HUES6 (cell line): ENCODE data around the gene RNF220.
A peak's percentile ranks its signal among the peaks of the same experiment; 100 is the strongest.

Experiments used
- H3K27ac ChIP-seq: 2 replicates; pipeline ENCODE4 v1.7.0; 2013; ENCODE audit warnings: low read depth, mild to moderate bottlenecking, low read length, inconsistent platforms
- H3K27me3 ChIP-seq: 2 replicates; pipeline ENCODE4 v1.6.1; 2013; ENCODE audit warnings: low read length; ENCODE audit not compliant: control insufficient read depth, insufficient read depth
- H3K36me3 ChIP-seq: 2 replicates; pipeline ENCODE4 v1.6.1; 2013; ENCODE audit warnings: low read length; ENCODE audit not compliant: control insufficient read depth, insufficient read depth
- H3K4me1 ChIP-seq: 2 replicates; pipeline ENCODE4 v1.6.1; 2013; ENCODE audit warnings: low read length; ENCODE audit not compliant: control insufficient read depth, insufficient read depth
- H3K4me3 ChIP-seq: 2 replicates; pipeline ENCODE4 v1.5.1; 2013; ENCODE audit warnings: low read depth, low read length
- H3K9ac ChIP-seq: one replicate; pipeline ENCODE4 v1.6.1; 2013; ENCODE audit warnings: mild to moderate bottlenecking, low read length
- H3K9me3 ChIP-seq: 2 replicates; pipeline ENCODE4 v1.6.1; 2013; ENCODE audit warnings: low read depth, low read length; ENCODE audit not compliant: control insufficient read depth, insufficient read depth

RNF220 gene

GRCh38 chr1:44534771-44535170, 129.7 kb downstream of the RNF220 start:
- Histone ChIP-seq H3K4me1 (peaks cover 62% of the 10 kb centered on the region), H3K27ac (no peak overlapping the region), H3K9ac (no peak overlapping the region), H3K9me3 (no peaks in the 10 kb centered on the region), H3K36me3 (no peaks in the 10 kb centered on the region), H3K27me3 (peaks cover 18% of the 10 kb centered on the region), H3K4me3 (no peak overlapping the region)

DNA sequence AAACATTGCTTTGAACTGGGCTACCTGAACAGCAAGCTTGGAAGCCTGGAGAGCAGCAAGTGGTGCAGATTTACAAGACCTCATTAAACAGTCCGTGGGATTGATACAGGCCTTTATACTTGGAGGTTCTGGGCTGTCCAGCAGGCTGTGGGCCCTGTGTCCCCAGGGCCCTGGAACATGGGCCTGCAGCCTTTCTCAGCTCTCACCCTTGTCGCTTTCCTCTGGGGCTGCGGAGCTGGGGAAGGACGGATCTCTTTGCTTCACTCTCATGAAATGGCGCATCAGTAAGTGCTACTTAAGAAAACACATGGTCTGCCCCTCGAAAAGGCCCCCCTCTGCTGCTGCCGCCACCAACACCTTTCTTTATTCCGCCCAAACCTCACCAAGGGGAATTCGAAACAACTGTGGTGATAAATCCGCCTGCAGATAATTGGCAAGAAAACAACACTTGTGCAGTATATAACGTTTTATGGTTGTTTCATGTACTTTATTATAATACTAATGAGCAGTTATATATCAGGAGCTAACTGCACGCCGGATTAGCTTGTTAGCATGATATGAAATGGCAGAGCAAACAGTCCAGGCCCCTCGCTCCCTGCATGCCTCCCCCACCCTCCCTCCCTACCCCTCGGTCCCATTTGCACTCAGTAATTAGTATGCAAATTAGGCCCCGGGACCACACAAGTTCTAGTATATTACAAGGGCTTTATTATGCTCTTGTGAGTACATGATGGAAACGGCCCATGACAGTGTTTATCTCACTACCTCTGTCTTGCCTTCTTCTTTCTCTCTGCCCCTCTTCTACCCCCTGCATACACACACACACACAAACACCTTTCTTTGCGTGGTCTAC, 131.5 kb downstream of the RNF220 start:
- no peak overlapping the region for H3K27ac ChIP-seq
- no peaks in the 10 kb centered on the region for H3K9me3 ChIP-seq
- H3K4me3 ChIP-seq, result no peak overlapping the region; the same call in 1 of the 2 replicates
- no peaks in the 10 kb centered on the region for H3K36me3 ChIP-seq
- peaks cover 71% of the 10 kb centered on the region for H3K4me1 ChIP-seq
- peak overlapping the region; percentile 25 for H3K9ac ChIP-seq
- H3K27me3 ChIP-seq, result peaks cover 36% of the 10 kb centered on the region

- no peak overlapping the region for H3K4me3 ChIP-seq
- no peak overlapping the region for H3K27ac ChIP-seq
- peaks cover 71% of the 10 kb centered on the region for H3K4me1 ChIP-seq
- peaks cover 36% of the 10 kb centered on the region for H3K27me3 ChIP-seq
- no peaks in the 10 kb centered on the region for H3K9me3 ChIP-seq
- H3K36me3 ChIP-seq, result no peaks in the 10 kb centered on the region
- H3K9ac ChIP-seq, result no peak overlapping the region
Observed at GRCh38 chr1:44537538-44537937, 132.5 kb downstream of the RNF220 start.

GRCh38 chr1:44537956-44538355, 132.9 kb downstream of the RNF220 start:
- H3K4me3 ChIP-seq, result no peak overlapping the region
- H3K36me3 ChIP-seq, result no peaks in the 10 kb centered on the region
- H3K9me3 ChIP-seq, result no peaks in the 10 kb centered on the region
- peaks cover 36% of the 10 kb centered on the region for H3K27me3 ChIP-seq
- H3K9ac ChIP-seq, result no peak overlapping the region
- H3K4me1 ChIP-seq, result peaks cover 69% of the 10 kb centered on the region
- H3K27ac ChIP-seq, result no peak overlapping the region

DNA sequence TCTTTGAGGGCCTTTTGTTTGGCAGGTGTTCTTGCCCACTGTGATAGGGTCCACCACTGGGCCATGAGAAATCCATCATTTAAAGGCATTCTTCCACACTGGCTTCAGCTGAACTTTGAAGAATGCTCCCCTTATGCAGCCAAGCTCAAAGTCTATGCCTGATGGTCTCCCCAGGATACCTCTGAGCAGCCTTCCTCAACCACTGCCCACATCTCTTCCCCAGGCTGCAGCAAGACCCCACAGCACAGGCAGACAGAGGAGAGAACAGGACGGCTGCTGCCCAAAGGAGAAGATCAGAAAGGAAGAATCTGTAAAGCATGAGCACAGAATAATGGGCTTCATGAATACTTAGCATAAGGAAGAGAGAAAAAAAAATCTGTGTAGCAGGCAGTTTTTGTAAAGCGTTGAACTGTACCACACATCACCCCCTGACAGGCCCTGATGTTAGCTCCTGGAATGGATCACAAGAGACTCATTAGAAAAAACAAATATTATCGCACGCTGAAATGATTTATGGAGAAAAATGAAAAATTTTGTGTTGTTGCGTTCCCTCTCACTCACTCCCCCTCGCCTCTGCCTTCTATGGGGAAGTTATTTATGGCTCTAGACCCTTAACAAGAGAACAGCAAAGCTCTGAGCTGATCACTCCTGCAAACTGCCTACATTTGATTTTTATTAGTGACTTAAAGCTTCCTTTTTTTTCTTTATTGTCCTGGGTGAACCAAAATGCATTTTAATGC, 135.1 kb downstream of the RNF220 start:
- no peak overlapping the region for H3K9ac ChIP-seq
- peaks cover 84% of the 10 kb centered on the region for H3K4me1 ChIP-seq
- H3K9me3 ChIP-seq, result no peaks in the 10 kb centered on the region
- H3K4me3 ChIP-seq, result no peak overlapping the region
- no peaks in the 10 kb centered on the region for H3K36me3 ChIP-seq
- peaks cover 53% of the 10 kb centered on the region for H3K27me3 ChIP-seq
- no peak overlapping the region for H3K27ac ChIP-seq

DNA sequence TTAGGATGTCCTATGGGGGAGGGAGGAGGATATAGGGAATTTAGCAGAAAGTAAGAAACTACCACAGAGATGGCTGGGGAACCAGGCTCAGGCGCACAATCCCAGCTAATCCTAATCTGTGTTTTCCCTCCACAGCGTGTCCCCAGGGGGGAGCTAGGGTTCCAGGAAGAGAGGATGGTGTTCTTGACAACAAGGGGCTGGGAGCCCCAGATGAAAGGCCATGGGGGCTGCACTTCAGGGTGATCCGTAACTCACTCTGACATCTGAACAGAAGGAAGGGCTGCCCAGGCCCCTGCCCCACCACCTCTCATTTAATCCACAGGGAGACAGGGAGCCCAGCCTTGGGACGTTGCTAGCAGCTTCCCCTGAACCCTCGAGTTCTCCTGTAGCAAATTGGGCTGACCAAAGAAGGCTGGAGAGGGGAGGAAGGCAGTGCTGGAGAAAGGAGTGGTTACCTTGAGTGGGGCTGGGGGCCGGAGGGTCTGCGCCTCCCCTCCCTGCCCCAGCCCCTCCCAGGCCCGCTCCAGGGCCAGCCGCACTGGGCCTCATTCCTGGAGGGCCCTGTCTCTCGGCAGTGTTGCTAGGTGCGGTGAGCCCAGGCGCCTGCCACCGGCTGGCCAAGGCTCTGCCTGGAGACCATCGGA, 137.5 kb downstream of the RNF220 start:
- Histone ChIP-seq H3K36me3 (no peaks in the 10 kb centered on the region), H3K4me1 (peaks cover 75% of the 10 kb centered on the region), H3K4me3 (peak overlapping the region; percentile 49), H3K9me3 (no peaks in the 10 kb centered on the region), H3K27ac (peak overlapping the region; percentile 84), H3K27me3 (peaks cover 67% of the 10 kb centered on the region), H3K9ac (peak overlapping the region; percentile 70)

- peak overlapping the region; percentile 70 for H3K9ac ChIP-seq
- H3K27me3 ChIP-seq, result peaks cover 66% of the 10 kb centered on the region
- no peaks in the 10 kb centered on the region for H3K36me3 ChIP-seq
- H3K27ac ChIP-seq, result peak overlapping the region; percentile 84
- H3K4me1 ChIP-seq, result peaks cover 69% of the 10 kb centered on the region
- peak overlapping the region; percentile 49 for H3K4me3 ChIP-seq
- no peaks in the 10 kb centered on the region for H3K9me3 ChIP-seq
Observed at GRCh38 chr1:44543064-44543744, 138.1 kb downstream of the RNF220 start.

- Histone ChIP-seq H3K4me3 (peak overlapping the region; percentile 38), H3K27me3 (peaks cover 65% of the 10 kb centered on the region), H3K27ac (no peak overlapping the region), H3K4me1 (peaks cover 67% of the 10 kb centered on the region), H3K9me3 (no peaks in the 10 kb centered on the region), H3K36me3 (no peaks in the 10 kb centered on the region), H3K9ac (peak overlapping the region; percentile 12)
Observed at GRCh38 chr1:44543786-44544185, 138.7 kb downstream of the RNF220 start.

DNA sequence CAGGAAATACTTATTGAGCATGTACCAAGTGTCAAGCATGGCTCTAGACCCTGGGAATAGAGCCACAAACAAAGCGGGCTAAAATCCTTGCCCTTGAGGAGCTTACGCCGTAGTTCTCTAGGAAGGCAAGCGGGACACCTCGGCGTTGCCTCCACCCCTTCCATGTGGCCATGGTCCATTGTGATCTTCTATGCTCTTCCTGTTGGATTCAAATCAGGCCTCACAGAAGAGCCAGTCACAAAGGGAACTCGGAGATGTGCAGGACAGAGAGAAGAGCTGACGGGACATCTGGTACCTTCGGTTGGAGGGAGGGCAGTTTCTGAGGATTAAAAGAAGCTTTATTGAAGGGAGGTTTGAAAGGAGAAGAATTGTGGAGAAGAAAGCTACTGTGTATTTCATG, 139.9 kb downstream of the RNF220 start:
- Histone ChIP-seq H3K9ac (no peak overlapping the region), H3K4me3 (no peak overlapping the region), H3K36me3 (no peaks in the 10 kb centered on the region), H3K27me3 (peaks cover 58% of the 10 kb centered on the region), H3K4me1 (peaks cover 60% of the 10 kb centered on the region), H3K9me3 (no peaks in the 10 kb centered on the region), H3K27ac (no peak overlapping the region)

- Histone ChIP-seq H3K27ac (no peak overlapping the region), H3K9ac (no peak overlapping the region), H3K4me1 (peaks cover 50% of the 10 kb centered on the region), H3K9me3 (no peaks in the 10 kb centered on the region), H3K27me3 (peaks cover 48% of the 10 kb centered on the region), H3K36me3 (no peaks in the 10 kb centered on the region), H3K4me3 (no peak overlapping the region)
Observed at GRCh38 chr1:44545961-44546360, 140.9 kb downstream of the RNF220 start.
